GM19240 (cell line): ENCODE results near the gene MSTO1.
"Not testable (repeated sequence)": the region's sequence is repeated elsewhere in the genome, so short reads cannot be mapped to it uniquely, and the experiment has no call there.

ENCODE experiments used
- DNase-seq: peaks from one replicate; pipeline ENCODE4 v3.0.0; 2011; ENCODE audit warnings: low spot score; ENCODE audit not compliant: insufficient read length

The MSTO1 gene

GRCh38 chr1:155613226-155613625, 3.2 kb downstream of the MSTO1 start:
- DNase-seq = not testable (repeated sequence)

- no peak for DNase-seq
These were observed 12.2 kb downstream of the MSTO1 start for GRCh38 chr1:155622191-155622590.

GRCh38 chr1:155623357-155623756, 13.3 kb downstream of the MSTO1 start:
- DNase-seq = no peak

GRCh38 chr1:155626428-155626827, 16.4 kb downstream of the MSTO1 start:
- DNase-seq = not testable (repeated sequence)

- no peak for DNase-seq
These were observed 26.6 kb downstream of the MSTO1 start for GRCh38 chr1:155636397-155637153.

GRCh38 chr1:155640367-155640766, 30.3 kb downstream of the MSTO1 start:
- DNase-seq = no peak

GRCh38 chr1:155642559-155643180, 32.7 kb downstream of the MSTO1 start:
- not testable (repeated sequence) for DNase-seq

- DNase-seq = no peak
These were observed 33.2 kb downstream of the MSTO1 start for GRCh38 chr1:155643230-155643629.

GRCh38 chr1:155645034-155645598, 35.1 kb downstream of the MSTO1 start:
- no peak for DNase-seq

GRCh38 chr1:155645648-155646047, 35.6 kb downstream of the MSTO1 start:
- no peak for DNase-seq

GRCh38 chr1:155646307-155646706, 36.3 kb downstream of the MSTO1 start:
- DNase-seq = no peak

- DNase-seq = no peak
These were observed 38.5 kb downstream of the MSTO1 start for GRCh38 chr1:155648207-155649147.

- no peak for DNase-seq
These were observed 39.7 kb downstream of the MSTO1 start for GRCh38 chr1:155649676-155650075.

GRCh38 chr1:155650231-155650757, 40.3 kb downstream of the MSTO1 start:
- DNase-seq = no peak

GRCh38 chr1:155651861-155652661, 42.0 kb downstream of the MSTO1 start:
- DNase-seq = no peak

- DNase-seq = no peak
These were observed 42.9 kb downstream of the MSTO1 start for GRCh38 chr1:155652951-155653350.

- DNase-seq = no peak
These were observed 47.4 kb downstream of the MSTO1 start for GRCh38 chr1:155657463-155657862.

GRCh38 chr1:155661239-155661638, 51.2 kb downstream of the MSTO1 start:
- not testable (repeated sequence) for DNase-seq
